ENCODE measurements around the gene LRMDA. TPM values are rescaled to one million over a fixed set of nuclear protein-coding genes. Genes with fewer than 3 reads are reported as not detected.

LRMDA gene
- total RNA-seq, 1 donor from 2014 or later, result 2.1 TPM

DNA sequence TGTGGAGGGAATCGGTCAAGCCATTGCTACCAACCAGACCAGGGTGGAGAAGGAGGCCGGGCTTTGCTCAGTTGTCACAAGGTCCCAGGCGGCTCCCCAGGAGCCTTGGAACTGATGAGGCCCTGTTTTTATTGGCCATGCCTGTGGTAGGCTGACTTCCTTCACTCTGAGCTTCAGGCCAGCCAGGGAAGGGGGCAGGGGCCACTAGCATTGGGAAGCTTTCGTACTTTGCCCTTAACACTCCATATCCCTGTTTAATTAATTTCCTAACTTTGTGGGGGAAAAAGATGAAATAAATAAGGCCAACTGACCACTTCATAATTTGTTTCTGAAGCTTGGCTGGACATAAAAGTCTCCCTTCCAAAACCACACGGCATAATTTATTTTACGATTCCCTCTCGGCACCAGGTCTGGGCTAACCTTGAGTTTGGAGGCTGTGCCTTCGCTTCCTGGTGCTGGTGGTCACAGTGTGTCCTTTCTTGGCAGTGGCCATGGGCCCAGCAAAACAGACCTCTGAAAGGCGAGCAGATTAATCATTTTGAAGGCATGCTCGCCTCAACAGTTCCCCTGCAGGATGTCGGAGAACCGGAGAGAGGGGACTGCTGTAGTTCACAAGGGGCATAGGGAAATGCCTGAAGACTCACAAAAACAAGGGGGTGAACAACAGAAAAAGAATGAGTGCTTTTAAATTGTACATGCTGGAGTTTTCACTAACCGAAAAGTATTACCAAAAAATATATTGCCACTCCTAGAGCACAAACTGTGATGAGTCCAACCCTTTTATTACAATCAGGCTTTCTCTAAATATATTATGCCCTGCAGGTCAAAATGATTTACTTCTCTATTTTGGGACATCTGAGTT lies 966.0 kb downstream of the LRMDA start:
- no peak overlapping the region for H3K4me3 Mint-ChIP-seq (ENCODE audit: unreplicated experiment)
- H3K4me1 Mint-ChIP-seq (ENCODE audit: low read depth, unreplicated experiment), result peaks cover 9% of the 10 kb centered on the region
- no peak overlapping the region for H3K27ac Mint-ChIP-seq (ENCODE audit: unreplicated experiment)
- no peak for DNase-seq
- no peaks in the 10 kb centered on the region for H3K36me3 Mint-ChIP-seq (ENCODE audit: unreplicated experiment)
- no peak for TF ChIP-seq CTCF (IDR thresholded peaks at IDR 0.05; ENCODE audit: partially characterized antibody, unreplicated experiment)
- H3K9me3 Mint-ChIP-seq (ENCODE audit: unreplicated experiment), result no peaks in the 10 kb centered on the region
- H3K27me3 Mint-ChIP-seq (ENCODE audit: unreplicated experiment), result no peaks in the 10 kb centered on the region

GRCh38 chr10:76398043-76398710 lies 966.8 kb downstream of the LRMDA start:
- TF ChIP-seq CTCF (IDR thresholded peaks at IDR 0.05; ENCODE audit: partially characterized antibody, unreplicated experiment), result no peak
- Mint-ChIP-seq H3K27ac (ENCODE audit: unreplicated experiment) (no peak overlapping the region), H3K9me3 (ENCODE audit: unreplicated experiment) (no peaks in the 10 kb centered on the region), H3K36me3 (ENCODE audit: unreplicated experiment) (no peaks in the 10 kb centered on the region), H3K4me3 (ENCODE audit: unreplicated experiment) (no peak overlapping the region), H3K27me3 (ENCODE audit: unreplicated experiment) (no peaks in the 10 kb centered on the region), H3K4me1 (ENCODE audit: low read depth, unreplicated experiment) (peaks cover 9% of the 10 kb centered on the region)
- no peak for DNase-seq

- Mint-ChIP-seq H3K36me3 (ENCODE audit: unreplicated experiment) (peaks cover 5% of the 10 kb centered on the region), H3K27me3 (ENCODE audit: unreplicated experiment) (no peaks in the 10 kb centered on the region), H3K27ac (ENCODE audit: unreplicated experiment) (no peak overlapping the region), H3K9me3 (ENCODE audit: unreplicated experiment) (no peaks in the 10 kb centered on the region), H3K4me3 (ENCODE audit: unreplicated experiment) (no peak overlapping the region), H3K4me1 (ENCODE audit: low read depth, unreplicated experiment) (peaks cover 9% of the 10 kb centered on the region)
- no peak for TF ChIP-seq CTCF (IDR thresholded peaks at IDR 0.05; ENCODE audit: partially characterized antibody, unreplicated experiment)
- no peak for DNase-seq
Measured at GRCh38 chr10:76399226-76399625, 967.8 kb downstream of the LRMDA start.

DNA sequence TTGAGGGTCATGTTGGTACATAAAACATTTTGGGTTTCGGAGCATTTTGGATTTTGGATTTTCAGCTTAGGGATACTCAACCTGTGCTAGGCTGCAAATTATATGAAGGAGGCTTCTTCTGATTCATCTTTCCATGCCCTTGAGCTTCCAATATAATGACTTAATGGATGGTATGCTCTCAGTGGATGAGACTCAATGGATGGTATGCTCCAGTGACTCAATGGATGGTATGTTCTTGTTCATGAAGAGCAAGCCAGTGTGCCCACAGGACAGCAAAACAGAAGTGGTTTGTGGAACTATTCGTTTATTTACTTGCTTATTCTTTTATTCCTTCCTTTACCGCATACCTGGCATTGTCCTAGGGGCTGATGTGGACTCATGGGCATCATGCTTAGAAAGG lies 969.6 kb downstream of the LRMDA start:
- H3K4me1 Mint-ChIP-seq (ENCODE audit: low read depth, unreplicated experiment), result peaks cover 9% of the 10 kb centered on the region
- no peaks in the 10 kb centered on the region for H3K27me3 Mint-ChIP-seq (ENCODE audit: unreplicated experiment)

More for the DNA sequence above, 969.6 kb downstream of the LRMDA start:
- peaks cover 5% of the 10 kb centered on the region for H3K36me3 Mint-ChIP-seq (ENCODE audit: unreplicated experiment)
- H3K27ac Mint-ChIP-seq (ENCODE audit: unreplicated experiment), result no peak overlapping the region
- DNase-seq, result no peak
- no peak for TF ChIP-seq CTCF (IDR thresholded peaks at IDR 0.05; ENCODE audit: partially characterized antibody, unreplicated experiment)
- H3K4me3 Mint-ChIP-seq (ENCODE audit: unreplicated experiment), result no peak overlapping the region
- H3K9me3 Mint-ChIP-seq (ENCODE audit: unreplicated experiment), result no peaks in the 10 kb centered on the region
